Kidney tubule cell (primary cell): ENCODE results near the gene FGF14.

ENCODE experiments used
- DNase-seq: peaks from one replicate; pipeline ENCODE4 v3.0.0-alpha.2; 2018; ENCODE audit warnings: low spot score

The FGF14 gene

GRCh38 chr13:101930331-101930730 lies 471.5 kb downstream of the FGF14 start:
- DNase-seq = no peak

GRCh38 chr13:101925731-101926130 lies 476.1 kb downstream of the FGF14 start:
- no peak for DNase-seq

- DNase-seq = peak; percentile 18
Measured at GRCh38 chr13:101919541-101920181, 482.2 kb downstream of the FGF14 start.

GRCh38 chr13:101917833-101918661 lies 483.8 kb downstream of the FGF14 start:
- no peak for DNase-seq

GRCh38 chr13:101917475-101917810 lies 484.4 kb downstream of the FGF14 start:
- DNase-seq = no peak

- no peak for DNase-seq
Measured at GRCh38 chr13:101916775-101917474, 484.9 kb downstream of the FGF14 start.

GRCh38 chr13:101916108-101916774 lies 485.6 kb downstream of the FGF14 start:
- peak; percentile 33 for DNase-seq

- no peak for DNase-seq
Measured at GRCh38 chr13:101915755-101916107, 486.1 kb downstream of the FGF14 start.

GRCh38 chr13:101915331-101915730 lies 486.5 kb downstream of the FGF14 start:
- DNase-seq = no peak

- DNase-seq = no peak
Measured at GRCh38 chr13:101911752-101912151, 490.1 kb downstream of the FGF14 start.

- no peak for DNase-seq
Measured at GRCh38 chr13:101903890-101904289, 498.0 kb downstream of the FGF14 start.

GRCh38 chr13:101898676-101899075 lies 503.2 kb downstream of the FGF14 start:
- DNase-seq = no peak

- DNase-seq = no peak
Measured at GRCh38 chr13:101896541-101896940, 505.3 kb downstream of the FGF14 start.

GRCh38 chr13:101893021-101893420 lies 508.8 kb downstream of the FGF14 start:
- DNase-seq = no peak

- peak; percentile 10 for DNase-seq
Measured at GRCh38 chr13:101892296-101892695, 509.6 kb downstream of the FGF14 start.

GRCh38 chr13:101881593-101881992 lies 520.3 kb downstream of the FGF14 start:
- no peak for DNase-seq

GRCh38 chr13:101880581-101880980 lies 521.3 kb downstream of the FGF14 start:
- no peak for DNase-seq

GRCh38 chr13:101876951-101877350 lies 524.9 kb downstream of the FGF14 start:
- no peak for DNase-seq

GRCh38 chr13:101875717-101876393 lies 526.0 kb downstream of the FGF14 start:
- peak; percentile 78 for DNase-seq

GRCh38 chr13:101875091-101875490 lies 526.8 kb downstream of the FGF14 start:
- DNase-seq = no peak

GRCh38 chr13:101869553-101869952 lies 532.3 kb downstream of the FGF14 start:
- DNase-seq = peak; percentile 3
